Liver (tissue), 9 donors: ENCODE results near the gene MSH6. TPM values are rescaled to one million over a fixed set of nuclear protein-coding genes. Genes with fewer than 3 reads are reported as not detected.

Experiments used
- DNase-seq: peaks from one replicate; pipeline ENCODE4 v3.0.0-alpha.2; 2017; ENCODE audit warnings: low spot score
- H3K27ac ChIP-seq, 2 donors: one replicate each; pipeline ENCODE4 v1.7.0; 2013; ENCODE audit warnings: inconsistent platforms in 2 of 2, low read length in 2 of 2, control low read depth in 1 of 2, low read depth in 1 of 2, mild to moderate bottlenecking in 1 of 2
- H3K27me3 ChIP-seq, 4 donors: one replicate each; pipeline versions ENCODE4 v1.6.1 to v1.7.0; 2013; ENCODE audit warnings: low read length in 3 of 4, inconsistent platforms in 1 of 4, mild to moderate bottlenecking in 1 of 4, moderate library complexity in 1 of 4; ENCODE audit not compliant: control insufficient read depth in 4 of 4, insufficient read depth in 4 of 4
- H3K36me3 ChIP-seq, 4 donors: one replicate each; pipeline versions ENCODE4 v1.6.1 to v1.7.0; 2013; ENCODE audit warnings: low read length in 3 of 4, mild to moderate bottlenecking in 3 of 4, low read depth in 1 of 4, moderate library complexity in 1 of 4; ENCODE audit not compliant: control insufficient read depth in 4 of 4, insufficient read depth in 3 of 4
- H3K4me1 ChIP-seq, 4 donors: one replicate each; pipeline versions ENCODE4 v1.6.1 to v1.7.0; 2013; ENCODE audit warnings: low read length in 3 of 4, mild to moderate bottlenecking in 3 of 4, moderate library complexity in 1 of 4; ENCODE audit not compliant: control insufficient read depth in 4 of 4, insufficient read depth in 4 of 4
- H3K4me3 ChIP-seq, 3 donors: one replicate each; pipeline versions ENCODE4 v1.6.1 to v1.7.0; 2013; ENCODE audit warnings: low read length in 3 of 3, control low read depth in 1 of 3, low read depth in 1 of 3, mild to moderate bottlenecking in 1 of 3
- H3K9ac ChIP-seq, 2 donors: one replicate each; pipeline ENCODE4 v1.7.0; 2013; ENCODE audit warnings: low read length in 2 of 2, mild to moderate bottlenecking in 2 of 2, moderate library complexity in 2 of 2, control low read depth in 1 of 2, low read depth in 1 of 2
- H3K9me3 ChIP-seq, 4 donors: one replicate each; pipeline versions ENCODE4 v1.6.1 to v1.7.0; 2013; ENCODE audit warnings: low read length in 3 of 4; ENCODE audit not compliant: control insufficient read depth in 4 of 4
- ATF3 ChIP-seq: IDR thresholded peaks from 2 replicates; pipeline ENCODE4 v1.6.1; 2016; ENCODE audit warnings: antibody characterized with exemption
- CTCF ChIP-seq: fragments of 150-350 bp; IDR thresholded peaks from 2 replicates; pipeline ENCODE4 v1.5.1; 2017; ENCODE audit warnings: improper control_type of control experiment, low read depth, low read length; ENCODE audit not compliant: missing input control
- EGR1 ChIP-seq, 2 donors: IDR thresholded peaks; 2 replicates each; pipeline ENCODE4 v1.6.1; 2016 to 2018; ENCODE audit warnings: antibody characterized with exemption in 2 of 2, low read depth in 2 of 2
- FOXA1 ChIP-seq: IDR thresholded peaks from 2 replicates; pipeline ENCODE4 v1.6.1; 2016; ENCODE audit warnings: antibody characterized with exemption
- FOXA2 ChIP-seq: IDR thresholded peaks from 2 replicates; pipeline ENCODE4 v1.6.1; 2016; ENCODE audit warnings: antibody characterized with exemption
- GABPA ChIP-seq, 2 donors: IDR thresholded peaks in 1 of 2; conservative IDR thresholded peaks in 1 of 2; 2 replicates each; pipeline ENCODE4 v1.6.1; 2016; ENCODE audit warnings: antibody characterized with exemption in 2 of 2, mild to moderate bottlenecking in 1 of 2, moderate library complexity in 1 of 2
- HNF4A ChIP-seq, 2 donors: conservative IDR thresholded peaks; 2 replicates each; pipeline ENCODE4 v1.6.1; 2016; ENCODE audit warnings: antibody characterized with exemption in 2 of 2, mild to moderate bottlenecking in 2 of 2
- HNF4G ChIP-seq: IDR thresholded peaks from 2 replicates; pipeline ENCODE4 v1.6.1; 2016; ENCODE audit warnings: antibody characterized with exemption
- JUND ChIP-seq, 2 donors: IDR thresholded peaks; 2 replicates each; pipeline ENCODE4 v1.6.1; 2016; ENCODE audit warnings: antibody characterized with exemption in 2 of 2
- MAX ChIP-seq: IDR thresholded peaks from 2 replicates; pipeline ENCODE4 v1.6.1; 2016; ENCODE audit warnings: antibody characterized with exemption
- REST ChIP-seq: IDR thresholded peaks from 2 replicates; pipeline ENCODE4 v1.6.1; 2016; ENCODE audit warnings: antibody characterized with exemption, mild to moderate bottlenecking
- TAF1 ChIP-seq: conservative IDR thresholded peaks from 2 replicates; pipeline ENCODE4 v1.6.1; 2016; ENCODE audit warnings: antibody characterized with exemption, mild to moderate bottlenecking
- YY1 ChIP-seq: IDR thresholded peaks from 2 replicates; pipeline ENCODE4 v1.6.1; 2016; ENCODE audit warnings: antibody characterized with exemption, mild to moderate bottlenecking
- WGBS: extraction: QIAGEN DNeasy Blood & Tissue Kit; methylation state at CpG from one replicate; pipeline ENCODE4 v1.1.7; 2013; 5-methylcytosine and 5-hydroxymethylcytosine counted together
- polyA plus RNA-seq, 2 donors: library from polyadenylated mRNA; stranded (reverse) in 1 of 2; unstranded in 1 of 2; fragments of 200-250 nt in 1 of 2; fragments of >200 nt in 1 of 2; fragmentation: Nextera tagmentation in 1 of 2; extraction: Ambion mirVana in 1 of 2; gene quantifications; one replicate each; pipeline versions ENCODE4 v1.2.1 to v1.2.3, GENCODE V29; 2013 to 2015
- total RNA-seq, 2 donors: library from RNA; depleted of rRNA; stranded (reverse); fragments of >200 nt; gene quantifications; one replicate each; pipeline ENCODE4 v1.2.3, GENCODE V29; 2014
- donor health status: healthy.
- donor health status: healthy.
- donor health status: healthy.
- donor health status: healthy.
- donor health status: healthy.

MSH6 gene
- total and polyA plus RNA-seq, 4 donors, result 5.3 to 40.5 (median 17.6) TPM

GRCh38 chr2:47772343-47772742 lies 10.6 kb upstream of the MSH6 start:
- H3K27ac ChIP-seq, result no peak overlapping the region
- no peaks in the 10 kb centered on the region for H3K9me3 ChIP-seq
- H3K4me1 ChIP-seq, result peaks cover 0 to 8% (median 5%) of the 10 kb centered on the region in 4 donors
- H3K9ac ChIP-seq, result no peak overlapping the region
- H3K27me3 ChIP-seq, result no peaks in the 10 kb centered on the region
- TF ChIP-seq ATF3, result no peak
- no peak for TF ChIP-seq EGR1 (IDR thresholded peaks at IDR 0.05; ENCODE audit: low read depth in 2 of 2)
- TF ChIP-seq REST, result no peak
- DNase-seq, result no peak
- WGBS, result 97% methylated on average over 2 of the region's 2 CpGs
- no peak overlapping the region for H3K4me3 ChIP-seq
- no peaks in the 10 kb centered on the region for H3K36me3 ChIP-seq

GRCh38 chr2:47774567-47774966 lies 8.4 kb upstream of the MSH6 start:
- Histone ChIP-seq H3K4me3 (no peak overlapping the region), H3K9ac (no peak overlapping the region), H3K9me3 (no peaks in the 10 kb centered on the region), H3K4me1 (no peaks in the 10 kb centered on the region), H3K27ac (no peak overlapping the region), H3K36me3 (no peaks in the 10 kb centered on the region), H3K27me3 (no peaks in the 10 kb centered on the region)
- no peak for TF ChIP-seq HNF4G
- no peak for TF ChIP-seq JUND (IDR thresholded peaks at IDR 0.05)
- TF ChIP-seq TAF1, result no peak
- no peak for TF ChIP-seq YY1
- TF ChIP-seq FOXA2, result no peak
- TF ChIP-seq CTCF, result no peak
- no peak for TF ChIP-seq FOXA1
- TF ChIP-seq HNF4A (conservative IDR thresholded peaks at IDR 0.05), result no peak
- no peak for TF ChIP-seq GABPA (IDR thresholded peaks at IDR 0.05 in 1 of 2, conservative IDR thresholded peaks at IDR 0.05 in 1 of 2)
- no peak for TF ChIP-seq MAX
- no peak for DNase-seq
